Measurements from ENCODE around the gene CCDC110.

The CCDC110 gene

DNA sequence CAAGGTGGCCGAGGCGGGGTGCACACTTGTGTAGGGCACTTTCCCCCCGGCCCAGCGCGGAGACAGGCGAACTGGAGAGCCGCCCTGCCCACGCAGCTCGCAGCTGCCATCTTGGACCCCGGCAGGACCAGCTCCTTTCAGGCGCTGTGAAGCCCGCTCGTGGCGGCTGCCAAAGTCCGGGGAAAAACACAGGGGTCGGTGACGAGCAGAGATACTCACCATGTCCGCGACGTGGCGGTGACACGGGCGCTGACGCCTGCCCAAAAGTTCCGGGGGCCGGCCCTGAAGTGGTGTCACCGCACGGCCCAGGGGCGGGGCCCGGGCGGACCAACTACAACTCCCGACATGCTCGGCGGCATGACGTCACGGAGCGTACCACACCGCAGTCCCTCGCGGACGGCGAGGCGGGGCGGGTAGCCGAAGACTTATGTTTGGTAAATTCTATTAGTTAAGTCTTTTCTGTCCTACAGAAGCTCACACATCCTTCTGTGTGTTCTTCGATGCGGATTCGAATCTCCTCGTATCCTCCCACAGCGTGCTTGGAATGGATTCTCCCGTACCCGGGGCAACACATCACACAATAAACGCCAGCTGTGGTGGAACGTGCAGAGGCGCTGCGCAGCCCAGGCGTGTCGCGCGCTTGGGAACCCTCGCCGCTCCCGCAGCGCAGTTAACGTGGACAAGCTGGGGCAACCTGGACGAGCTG lies 45.7 kb downstream of the CCDC110 start, which contains the start of gene UFSP2:
Gene UFSP2 (minus strand): TSS at position 318 of the 706 bp plus-strand sequence. CDS start 96 bp downstream, at position 222.
- Histone ChIP-seq H3K4me1 (ENCODE audit: insufficient read depth, poor library complexity, severe bottlenecking) (peaks cover 6% of the 10 kb centered on the region), H3K27ac (ENCODE audit: poor library complexity, severe bottlenecking) (peak within 1 kb of the TSS; percentile 45), H3K9me3 (ENCODE audit: severe bottlenecking) (no peaks in the 10 kb centered on the region), H3K36me3 (ENCODE audit: low read depth) (peaks cover 2% of the 10 kb centered on the region; the same call in 1 of the 2 replicates), H3K27me3 (ENCODE audit: insufficient read depth, poor library complexity, severe bottlenecking) (no peaks in the 10 kb centered on the region), H3K4me3 (ENCODE audit: severe bottlenecking) (peak within 1 kb of the TSS; percentile 80)
- DNase-seq (ENCODE audit: low spot score) (peak; percentile 82), ATAC-seq (ENCODE audit: low read depth) (peak; percentile 88)
- TF ChIP-seq, protein P1, sequence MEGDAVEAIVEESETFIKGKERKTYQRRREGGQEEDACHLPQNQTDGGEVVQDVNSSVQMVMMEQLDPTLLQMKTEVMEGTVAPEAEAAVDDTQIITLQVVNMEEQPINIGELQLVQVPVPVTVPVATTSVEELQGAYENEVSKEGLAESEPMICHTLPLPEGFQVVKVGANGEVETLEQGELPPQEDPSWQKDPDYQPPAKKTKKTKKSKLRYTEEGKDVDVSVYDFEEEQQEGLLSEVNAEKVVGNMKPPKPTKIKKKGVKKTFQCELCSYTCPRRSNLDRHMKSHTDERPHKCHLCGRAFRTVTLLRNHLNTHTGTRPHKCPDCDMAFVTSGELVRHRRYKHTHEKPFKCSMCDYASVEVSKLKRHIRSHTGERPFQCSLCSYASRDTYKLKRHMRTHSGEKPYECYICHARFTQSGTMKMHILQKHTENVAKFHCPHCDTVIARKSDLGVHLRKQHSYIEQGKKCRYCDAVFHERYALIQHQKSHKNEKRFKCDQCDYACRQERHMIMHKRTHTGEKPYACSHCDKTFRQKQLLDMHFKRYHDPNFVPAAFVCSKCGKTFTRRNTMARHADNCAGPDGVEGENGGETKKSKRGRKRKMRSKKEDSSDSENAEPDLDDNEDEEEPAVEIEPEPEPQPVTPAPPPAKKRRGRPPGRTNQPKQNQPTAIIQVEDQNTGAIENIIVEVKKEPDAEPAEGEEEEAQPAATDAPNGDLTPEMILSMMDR (IDR thresholded peaks at IDR 0.05; ENCODE audit: poor library complexity, severe bottlenecking), result no peak

DNA sequence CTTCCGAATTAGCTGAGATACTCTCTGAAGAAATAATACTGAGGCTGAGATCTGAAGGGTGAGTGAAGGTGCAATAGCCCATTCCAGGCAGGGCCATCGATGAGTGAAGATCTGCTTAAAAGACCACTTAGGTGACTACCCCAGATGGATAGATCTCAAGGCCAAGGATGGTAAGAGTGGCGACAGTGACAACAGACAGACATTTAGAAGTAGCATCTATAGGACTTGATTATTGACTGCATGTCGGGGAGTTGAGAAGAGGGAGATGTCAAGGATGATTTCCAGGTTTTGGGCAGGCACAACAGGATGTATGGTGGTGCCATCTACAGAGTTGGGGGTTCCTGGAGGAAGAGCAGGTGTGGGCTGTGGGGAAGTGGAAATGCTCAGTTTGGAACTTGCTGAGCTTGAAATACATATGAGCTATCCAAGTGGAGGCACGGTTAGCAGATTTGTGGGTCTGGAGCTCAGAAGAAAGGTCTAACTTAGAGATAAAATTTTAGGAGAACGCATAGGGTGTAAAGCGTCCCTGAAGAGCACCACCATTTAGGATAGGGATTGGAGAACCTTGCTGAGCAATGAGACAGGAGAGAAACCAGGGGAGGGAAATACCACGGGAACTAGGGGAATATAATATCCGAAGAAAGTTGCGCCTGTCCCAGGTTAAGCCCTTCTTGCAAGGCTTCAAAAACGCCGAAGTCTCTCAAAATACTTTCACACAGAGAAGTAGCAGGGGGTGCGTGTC lies 46.5 kb downstream of the CCDC110 start:
- no peaks in the 10 kb centered on the region for H3K27me3 ChIP-seq (ENCODE audit: insufficient read depth, poor library complexity, severe bottlenecking)
- H3K36me3 ChIP-seq (ENCODE audit: low read depth), result peaks cover 9% of the 10 kb centered on the region; the same call in 1 of the 2 replicates
- H3K27ac ChIP-seq (ENCODE audit: poor library complexity, severe bottlenecking), result peak overlapping the region; percentile 45
- DNase-seq (ENCODE audit: low spot score) (no peak), ATAC-seq (ENCODE audit: low read depth) (peak; percentile 51)
- H3K9me3 ChIP-seq (ENCODE audit: severe bottlenecking), result no peaks in the 10 kb centered on the region
- H3K4me3 ChIP-seq (ENCODE audit: severe bottlenecking), result peak overlapping the region; percentile 80
- peaks cover 6% of the 10 kb centered on the region for H3K4me1 ChIP-seq (ENCODE audit: insufficient read depth, poor library complexity, severe bottlenecking)
- TF ChIP-seq, protein P1 (IDR thresholded peaks at IDR 0.05; ENCODE audit: poor library complexity, severe bottlenecking), result no peak

DNA sequence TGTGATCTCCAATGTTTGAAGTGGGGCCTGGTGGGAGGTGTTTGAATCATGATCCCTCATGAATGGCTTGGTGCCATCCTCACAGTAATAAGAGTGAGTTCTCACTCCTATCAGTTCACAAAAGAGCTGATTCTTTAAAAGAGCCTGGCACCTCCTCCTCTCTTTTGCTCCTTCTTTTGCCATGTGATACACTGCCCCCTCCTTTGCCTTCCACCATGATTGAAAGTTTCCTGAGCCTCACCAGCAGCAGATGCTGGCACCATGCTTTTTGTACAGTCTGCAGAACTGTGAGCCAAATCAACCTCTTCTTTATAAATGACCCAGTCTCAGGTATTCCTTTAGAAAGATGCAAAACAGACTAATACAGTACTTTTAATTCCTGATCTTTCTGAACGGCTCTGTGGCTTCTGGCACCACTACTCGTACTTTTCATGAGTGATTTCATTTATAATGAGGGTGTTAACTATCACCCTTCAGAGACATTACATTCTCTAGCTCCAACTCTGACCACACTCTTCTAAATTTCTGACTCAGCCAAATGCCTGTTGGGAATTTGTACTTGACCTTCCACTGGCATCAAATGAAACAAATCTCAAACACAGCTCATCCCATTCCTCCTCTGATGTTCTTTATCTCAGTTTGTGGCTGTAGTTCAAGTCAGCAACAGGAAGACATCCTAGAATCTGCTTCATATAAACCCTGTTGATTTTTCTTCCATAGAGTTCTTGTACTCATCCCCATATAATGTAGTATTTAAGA lies 50.0 kb downstream of the CCDC110 start:
- ATAC-seq (ENCODE audit: low read depth) (no peak), DNase-seq (ENCODE audit: low spot score) (no peak)
- Histone ChIP-seq H3K36me3 (ENCODE audit: low read depth) (peaks cover 38% of the 10 kb centered on the region), H3K27ac (ENCODE audit: poor library complexity, severe bottlenecking) (no peak overlapping the region), H3K4me3 (ENCODE audit: severe bottlenecking) (no peak overlapping the region), H3K9me3 (ENCODE audit: severe bottlenecking) (no peaks in the 10 kb centered on the region), H3K4me1 (ENCODE audit: insufficient read depth, poor library complexity, severe bottlenecking) (peaks cover 6% of the 10 kb centered on the region), H3K27me3 (ENCODE audit: insufficient read depth, poor library complexity, severe bottlenecking) (no peaks in the 10 kb centered on the region)
- TF ChIP-seq, protein P1 (IDR thresholded peaks at IDR 0.05; ENCODE audit: poor library complexity, severe bottlenecking), result no peak

DNA sequence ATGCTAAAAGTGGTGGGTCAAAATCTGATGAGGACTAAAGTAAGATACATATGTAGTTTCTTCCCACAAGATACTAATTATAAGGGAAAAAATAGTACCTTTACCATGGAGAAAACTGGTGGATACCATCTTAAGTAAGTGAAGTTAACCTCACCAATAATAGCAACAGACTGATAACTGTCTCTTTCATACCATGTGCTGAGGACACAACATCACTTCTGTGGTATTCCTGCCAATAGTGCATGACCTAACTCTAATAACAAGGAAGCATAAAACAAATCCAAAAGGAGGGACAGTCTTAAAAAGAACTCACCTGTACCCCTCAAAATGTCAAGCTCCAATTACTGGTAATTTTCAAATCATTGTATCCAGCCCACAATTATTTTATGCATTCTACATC lies 54.6 kb downstream of the CCDC110 start:
- no peak for ATAC-seq (ENCODE audit: low read depth)
- Histone ChIP-seq H3K36me3 (ENCODE audit: low read depth) (peaks cover 69% of the 10 kb centered on the region), H3K4me3 (ENCODE audit: severe bottlenecking) (no peak overlapping the region), H3K27me3 (ENCODE audit: insufficient read depth, poor library complexity, severe bottlenecking) (no peaks in the 10 kb centered on the region), H3K27ac (ENCODE audit: poor library complexity, severe bottlenecking) (no peak overlapping the region), H3K4me1 (ENCODE audit: insufficient read depth, poor library complexity, severe bottlenecking) (no peaks in the 10 kb centered on the region), H3K9me3 (ENCODE audit: severe bottlenecking) (no peaks in the 10 kb centered on the region)
- DNase-seq (ENCODE audit: low spot score), result no peak
- TF ChIP-seq, protein P1 (IDR thresholded peaks at IDR 0.05; ENCODE audit: poor library complexity, severe bottlenecking), result no peak
